OCI-LY1 (cell line): Measurements from ENCODE around the gene ARHGDIB.

Source experiments
- H2AFZ ChIP-seq: fragments of 200-600 bp; sonication (generic), shearing (Covaris generic); 2 replicates; pipeline ENCODE4 v1.6.0; 2014; ENCODE audit warnings: antibody characterized with exemption, mild to moderate bottlenecking, low read length
- H3F3A ChIP-seq: fragments of 200-600 bp; sonication (generic), shearing (Covaris generic); 2 replicates; pipeline ENCODE4 v1.6.0; 2014; ENCODE audit warnings: mild to moderate bottlenecking, antibody characterized with exemption, low read length, moderate library complexity; ENCODE audit not compliant: insufficient read depth
- H3K27ac ChIP-seq: fragments of 200-600 bp; sonication (generic); 2 replicates; pipeline ENCODE4 v1.5.1; 2014; ENCODE audit warnings: low read length, mixed run types, mild to moderate bottlenecking, low read depth; ENCODE audit not compliant: poor library complexity, severe bottlenecking
- H3K27me3 ChIP-seq: fragments of 200-600 bp; sonication (generic); 2 replicates; pipeline ENCODE4 v1.6.0; 2014; ENCODE audit warnings: antibody characterized with exemption, mild to moderate bottlenecking, low read length, moderate library complexity; ENCODE audit not compliant: insufficient read depth
- H3K36me3 ChIP-seq: fragments of 200-600 bp; sonication (generic); 2 replicates; pipeline ENCODE4 v1.6.1; 2014; ENCODE audit warnings: mild to moderate bottlenecking, antibody characterized with exemption, low read length, moderate library complexity, mixed read lengths; ENCODE audit not compliant: insufficient read depth
- H3K4me1 ChIP-seq: fragments of 200-600 bp; sonication (generic); 2 replicates; pipeline ENCODE4 v1.5.1; 2014; ENCODE audit warnings: mild to moderate bottlenecking, low read length, moderate library complexity; ENCODE audit not compliant: insufficient read depth, severe bottlenecking
- H3K4me2 ChIP-seq: fragments of 200-600 bp; sonication (generic), shearing (Covaris generic); 2 replicates; pipeline ENCODE4 v1.6.1; 2014; ENCODE audit warnings: low read length
- H3K4me3 ChIP-seq: fragments of 200-600 bp; sonication (generic); 2 replicates; pipeline ENCODE4 v1.5.1; 2014; ENCODE audit warnings: low read length, low read depth, mild to moderate bottlenecking, mixed read lengths; ENCODE audit not compliant: poor library complexity, severe bottlenecking
- H3K79me2 ChIP-seq: fragments of 200-600 bp; shearing (Covaris generic); 2 replicates; pipeline ENCODE4 v1.6.1; 2016; ENCODE audit warnings: mixed run types, low read length, mixed read lengths; ENCODE audit not compliant: insufficient read depth
- H3K9ac ChIP-seq: fragments of 200-600 bp; sonication (generic), shearing (Covaris generic); 2 replicates; pipeline ENCODE4 v1.6.1; 2014; ENCODE audit warnings: mild to moderate bottlenecking, low read length, mixed read lengths
- H3K9me2 ChIP-seq: fragments of 200-600 bp; sonication (generic), shearing (Covaris generic); 2 replicates; pipeline ENCODE4 v1.6.1; 2014; ENCODE audit warnings: low read depth, mild to moderate bottlenecking, low read length, mixed read lengths
- H3K9me3 ChIP-seq: fragments of 200-600 bp; shearing (Covaris generic); 2 replicates; pipeline ENCODE4 v1.6.1; 2014; ENCODE audit warnings: low read length, mixed read lengths
- H4K20me1 ChIP-seq: fragments of 200-600 bp; sonication (generic), shearing (Covaris generic); 2 replicates; pipeline ENCODE4 v1.6.0; 2016; ENCODE audit warnings: mild to moderate bottlenecking, low read length; ENCODE audit not compliant: insufficient read depth
- EZH2 ChIP-seq: fragments of 200-600 bp; sonication (generic), shearing (Covaris generic); IDR thresholded peaks from 2 replicates; pipeline ENCODE4 v1.8.0; 2017; ENCODE audit warnings: borderline replicate concordance, mixed run types, mild to moderate bottlenecking, antibody characterized with exemption, low read length, moderate library complexity, mixed read lengths
- TF ChIP-seq, protein P1 (sequence below): fragments of 200-600 bp; sonication (generic), shearing (Covaris generic); IDR thresholded peaks from 2 replicates; pipeline ENCODE4 v1.5.1; 2017; ENCODE audit warnings: mild to moderate bottlenecking, antibody characterized with exemption, low read length, moderate library complexity, mixed read lengths

ARHGDIB gene

DNA sequence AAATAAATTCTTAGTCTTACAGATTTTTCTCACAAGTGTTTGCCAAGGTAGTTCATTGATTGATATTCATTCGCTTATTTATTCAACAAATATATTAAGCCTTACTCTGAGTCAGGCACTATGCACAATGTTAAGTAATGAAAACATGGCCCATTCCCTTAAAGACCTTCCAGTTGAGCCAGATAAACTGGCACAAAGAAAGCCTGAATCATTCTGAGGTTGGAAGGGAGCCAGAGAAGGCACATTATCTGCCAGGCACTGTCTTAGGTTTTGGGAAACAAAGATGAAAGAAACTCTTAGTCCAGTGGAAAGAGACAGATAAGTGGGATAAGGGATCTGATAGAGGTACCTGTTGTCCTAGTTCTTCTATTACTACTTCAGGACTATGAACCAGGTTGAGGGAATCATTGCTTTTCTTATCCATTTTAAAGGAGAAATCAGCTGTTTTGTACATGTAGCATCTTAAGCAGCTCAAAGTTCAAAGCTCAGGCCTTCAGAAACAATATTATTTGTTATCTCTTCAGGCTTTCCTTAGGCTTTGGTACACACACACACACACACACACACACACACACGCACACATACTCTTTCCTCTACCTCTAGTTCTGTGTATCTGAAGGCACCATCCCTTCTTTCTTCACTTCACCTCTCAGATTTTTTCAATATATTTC, 38.4 kb upstream of the ARHGDIB start:
- Histone ChIP-seq H2AFZ (no peak overlapping the region), H3K9me3 (no peaks in the 10 kb centered on the region), H3K27me3 (no peaks in the 10 kb centered on the region), H3K9ac (no peak overlapping the region), H3K4me1 (peaks cover 2% of the 10 kb centered on the region), H3K79me2 (no peaks in the 10 kb centered on the region), H3K4me2 (no peak overlapping the region), H4K20me1 (no peaks in the 10 kb centered on the region), H3K4me3 (no peak overlapping the region), H3F3A (no peaks in the 10 kb centered on the region), H3K9me2 (no peaks in the 10 kb centered on the region), H3K36me3 (no peaks in the 10 kb centered on the region), H3K27ac (no peak overlapping the region)
- TF ChIP-seq, protein P1, sequence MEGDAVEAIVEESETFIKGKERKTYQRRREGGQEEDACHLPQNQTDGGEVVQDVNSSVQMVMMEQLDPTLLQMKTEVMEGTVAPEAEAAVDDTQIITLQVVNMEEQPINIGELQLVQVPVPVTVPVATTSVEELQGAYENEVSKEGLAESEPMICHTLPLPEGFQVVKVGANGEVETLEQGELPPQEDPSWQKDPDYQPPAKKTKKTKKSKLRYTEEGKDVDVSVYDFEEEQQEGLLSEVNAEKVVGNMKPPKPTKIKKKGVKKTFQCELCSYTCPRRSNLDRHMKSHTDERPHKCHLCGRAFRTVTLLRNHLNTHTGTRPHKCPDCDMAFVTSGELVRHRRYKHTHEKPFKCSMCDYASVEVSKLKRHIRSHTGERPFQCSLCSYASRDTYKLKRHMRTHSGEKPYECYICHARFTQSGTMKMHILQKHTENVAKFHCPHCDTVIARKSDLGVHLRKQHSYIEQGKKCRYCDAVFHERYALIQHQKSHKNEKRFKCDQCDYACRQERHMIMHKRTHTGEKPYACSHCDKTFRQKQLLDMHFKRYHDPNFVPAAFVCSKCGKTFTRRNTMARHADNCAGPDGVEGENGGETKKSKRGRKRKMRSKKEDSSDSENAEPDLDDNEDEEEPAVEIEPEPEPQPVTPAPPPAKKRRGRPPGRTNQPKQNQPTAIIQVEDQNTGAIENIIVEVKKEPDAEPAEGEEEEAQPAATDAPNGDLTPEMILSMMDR, result no peak
- TF ChIP-seq EZH2, result no peak

DNA sequence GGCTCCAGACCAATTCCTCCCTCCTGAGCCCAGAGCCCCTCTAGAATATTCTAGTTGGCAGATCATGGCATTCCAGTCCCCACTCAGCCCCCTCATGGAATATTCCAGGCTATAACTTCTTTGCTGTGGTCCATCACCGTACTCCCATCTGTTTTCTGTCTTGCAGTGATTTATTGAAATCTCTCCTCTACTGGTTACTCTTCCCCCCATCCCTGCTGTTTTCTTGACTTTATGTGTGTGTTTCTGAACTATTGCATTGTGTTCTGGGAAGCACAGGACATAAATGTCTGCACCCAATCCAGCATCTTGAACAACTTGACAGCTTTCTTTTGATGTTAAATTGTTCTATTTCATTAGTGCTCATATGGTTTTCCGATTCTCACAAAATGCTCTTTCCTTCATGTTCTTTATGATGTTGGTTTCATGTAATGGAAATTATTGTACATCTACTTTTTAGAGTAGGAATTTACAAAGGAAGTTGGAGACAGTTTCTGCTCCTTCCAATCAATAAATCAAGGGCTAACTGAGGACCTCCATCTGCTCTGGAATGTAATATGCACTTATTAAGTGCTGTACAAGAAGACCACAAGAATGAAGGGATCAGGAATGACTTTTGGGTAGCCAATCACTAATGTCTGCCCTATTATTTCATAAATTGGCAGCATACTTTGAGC, 37.8 kb upstream of the ARHGDIB start:
- Histone ChIP-seq H3F3A (no peaks in the 10 kb centered on the region), H3K27me3 (no peaks in the 10 kb centered on the region), H3K36me3 (no peaks in the 10 kb centered on the region), H3K9me3 (no peaks in the 10 kb centered on the region), H3K4me3 (no peak overlapping the region), H3K4me1 (peaks cover 9% of the 10 kb centered on the region), H3K4me2 (no peak overlapping the region), H3K9me2 (no peaks in the 10 kb centered on the region), H3K79me2 (no peaks in the 10 kb centered on the region), H4K20me1 (no peaks in the 10 kb centered on the region), H3K9ac (no peak overlapping the region), H2AFZ (no peak overlapping the region), H3K27ac (no peak overlapping the region)
- no peak for TF ChIP-seq EZH2
- TF ChIP-seq, protein P1, result no peak

DNA sequence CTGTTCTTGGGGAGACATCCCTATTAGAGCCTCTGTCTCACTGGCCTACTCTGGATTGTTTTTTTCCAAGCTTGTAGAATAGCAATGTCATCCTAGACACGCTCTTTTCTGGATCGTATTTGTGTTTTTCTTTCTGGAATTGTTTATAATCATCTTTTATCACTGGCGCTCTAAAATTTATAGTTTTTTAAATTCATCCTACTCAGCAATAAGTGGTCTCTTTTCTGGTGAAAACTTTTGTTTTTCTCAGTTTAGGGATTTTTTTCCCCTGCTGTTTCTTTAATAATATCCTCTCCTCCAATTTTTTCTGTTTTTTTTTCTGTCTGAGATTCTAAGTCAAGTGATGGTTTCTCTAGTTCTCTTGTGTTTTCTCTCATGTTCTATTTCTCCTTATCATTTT, 36.6 kb upstream of the ARHGDIB start:
- Histone ChIP-seq H4K20me1 (no peaks in the 10 kb centered on the region), H3K36me3 (no peaks in the 10 kb centered on the region), H3K4me2 (no peak overlapping the region), H3K4me3 (no peak overlapping the region), H3K9me3 (no peaks in the 10 kb centered on the region), H3K79me2 (no peaks in the 10 kb centered on the region), H3K4me1 (peaks cover 21% of the 10 kb centered on the region), H3F3A (no peaks in the 10 kb centered on the region), H3K9ac (no peak overlapping the region), H3K9me2 (no peaks in the 10 kb centered on the region), H3K27me3 (no peaks in the 10 kb centered on the region), H3K27ac (no peak overlapping the region), H2AFZ (no peak overlapping the region)
- TF ChIP-seq, protein P1, result no peak
- no peak for TF ChIP-seq EZH2
